ENCODE measurements around the gene SPDYE2B.
A peak's percentile ranks its signal among the peaks of the same experiment; 100 is the strongest.
"Not testable (repeated sequence)": the region's sequence is repeated elsewhere in the genome, so short reads cannot be mapped to it uniquely, and the experiment has no call there.

Gene SPDYE2B

GRCh38 chr7:102671166-102671955 lies 21.2 kb downstream of the SPDYE2B start, which contains the start of gene POLR2J2:
Gene POLR2J2, minus strand, starts transcription at chr7:102671663. Its CDS starts 62 bp downstream, at chr7:102671601.
- H3K4me1 ChIP-seq (ENCODE audit: insufficient read depth, low read length); H2AFZ ChIP-seq (ENCODE audit: low read depth, low read length); H3K9me3 ChIP-seq (ENCODE audit: low read length); H3K27me3 ChIP-seq (ENCODE audit: insufficient read depth, low read length); H3K36me3 ChIP-seq (ENCODE audit: insufficient read depth, low read length): not testable (repeated sequence)
- H3K4me3 ChIP-seq (ENCODE audit: low read length) = peak within 1 kb of the TSS; percentile 51

GRCh38 chr7:102671956-102672307 lies 21.8 kb downstream of the SPDYE2B start:
- not testable (repeated sequence) for H3K27me3 ChIP-seq (ENCODE audit: insufficient read depth, low read length); H3K9me3 ChIP-seq (ENCODE audit: low read length); H2AFZ ChIP-seq (ENCODE audit: low read depth, low read length); H3K4me3 ChIP-seq (ENCODE audit: low read length); H3K36me3 ChIP-seq (ENCODE audit: insufficient read depth, low read length); H3K4me1 ChIP-seq (ENCODE audit: insufficient read depth, low read length)

GRCh38 chr7:102673447-102674067 lies 23.4 kb downstream of the SPDYE2B start:
- not testable (repeated sequence) for H3K27me3 ChIP-seq (ENCODE audit: insufficient read depth, low read length); H3K4me1 ChIP-seq (ENCODE audit: insufficient read depth, low read length); H3K4me3 ChIP-seq (ENCODE audit: low read length); H3K9me3 ChIP-seq (ENCODE audit: low read length); H2AFZ ChIP-seq (ENCODE audit: low read depth, low read length); H3K36me3 ChIP-seq (ENCODE audit: insufficient read depth, low read length)

GRCh38 chr7:102675545-102675944 lies 25.4 kb downstream of the SPDYE2B start:
- not testable (repeated sequence) for H3K27me3 ChIP-seq (ENCODE audit: insufficient read depth, low read length); H3K4me1 ChIP-seq (ENCODE audit: insufficient read depth, low read length); H3K36me3 ChIP-seq (ENCODE audit: insufficient read depth, low read length); H3K9me3 ChIP-seq (ENCODE audit: low read length); H2AFZ ChIP-seq (ENCODE audit: low read depth, low read length); H3K4me3 ChIP-seq (ENCODE audit: low read length)

- H3K4me1 ChIP-seq (ENCODE audit: insufficient read depth, low read length); H2AFZ ChIP-seq (ENCODE audit: low read depth, low read length); H3K27me3 ChIP-seq (ENCODE audit: insufficient read depth, low read length); H3K36me3 ChIP-seq (ENCODE audit: insufficient read depth, low read length); H3K9me3 ChIP-seq (ENCODE audit: low read length); H3K4me3 ChIP-seq (ENCODE audit: low read length): not testable (repeated sequence)
These were observed 30.7 kb downstream of the SPDYE2B start for GRCh38 chr7:102680780-102681179.

GRCh38 chr7:102682560-102682959 lies 32.4 kb downstream of the SPDYE2B start:
- H2AFZ ChIP-seq (ENCODE audit: low read depth, low read length); H3K4me1 ChIP-seq (ENCODE audit: insufficient read depth, low read length); H3K4me3 ChIP-seq (ENCODE audit: low read length); H3K36me3 ChIP-seq (ENCODE audit: insufficient read depth, low read length); H3K27me3 ChIP-seq (ENCODE audit: insufficient read depth, low read length); H3K9me3 ChIP-seq (ENCODE audit: low read length): not testable (repeated sequence)

- not testable (repeated sequence) for H3K27me3 ChIP-seq (ENCODE audit: insufficient read depth, low read length); H3K4me1 ChIP-seq (ENCODE audit: insufficient read depth, low read length); H2AFZ ChIP-seq (ENCODE audit: low read depth, low read length); H3K4me3 ChIP-seq (ENCODE audit: low read length); H3K9me3 ChIP-seq (ENCODE audit: low read length); H3K36me3 ChIP-seq (ENCODE audit: insufficient read depth, low read length)
These were observed 38.3 kb downstream of the SPDYE2B start for GRCh38 chr7:102688299-102689036.

- H3K27me3 ChIP-seq (ENCODE audit: insufficient read depth, low read length); H3K4me3 ChIP-seq (ENCODE audit: low read length); H3K9me3 ChIP-seq (ENCODE audit: low read length); H3K4me1 ChIP-seq (ENCODE audit: insufficient read depth, low read length); H3K36me3 ChIP-seq (ENCODE audit: insufficient read depth, low read length); H2AFZ ChIP-seq (ENCODE audit: low read depth, low read length): not testable (repeated sequence)
These were observed 39.5 kb downstream of the SPDYE2B start for GRCh38 chr7:102689436-102690282.

GRCh38 chr7:102690602-102691001 lies 40.5 kb downstream of the SPDYE2B start:
- not testable (repeated sequence) for H3K4me3 ChIP-seq (ENCODE audit: low read length); H2AFZ ChIP-seq (ENCODE audit: low read depth, low read length); H3K27me3 ChIP-seq (ENCODE audit: insufficient read depth, low read length); H3K9me3 ChIP-seq (ENCODE audit: low read length); H3K36me3 ChIP-seq (ENCODE audit: insufficient read depth, low read length); H3K4me1 ChIP-seq (ENCODE audit: insufficient read depth, low read length)

- H3K9me3 ChIP-seq (ENCODE audit: low read length); H3K4me3 ChIP-seq (ENCODE audit: low read length); H2AFZ ChIP-seq (ENCODE audit: low read depth, low read length); H3K36me3 ChIP-seq (ENCODE audit: insufficient read depth, low read length); H3K4me1 ChIP-seq (ENCODE audit: insufficient read depth, low read length); H3K27me3 ChIP-seq (ENCODE audit: insufficient read depth, low read length): not testable (repeated sequence)
These were observed 43.9 kb downstream of the SPDYE2B start for GRCh38 chr7:102694008-102694407.

- not testable (repeated sequence) for H3K9me3 ChIP-seq (ENCODE audit: low read length); H3K4me1 ChIP-seq (ENCODE audit: insufficient read depth, low read length); H2AFZ ChIP-seq (ENCODE audit: low read depth, low read length); H3K4me3 ChIP-seq (ENCODE audit: low read length); H3K36me3 ChIP-seq (ENCODE audit: insufficient read depth, low read length); H3K27me3 ChIP-seq (ENCODE audit: insufficient read depth, low read length)
These were observed 45.0 kb downstream of the SPDYE2B start for GRCh38 chr7:102695033-102695552.

- H3K36me3 ChIP-seq (ENCODE audit: insufficient read depth, low read length); H3K4me3 ChIP-seq (ENCODE audit: low read length); H3K27me3 ChIP-seq (ENCODE audit: insufficient read depth, low read length); H3K4me1 ChIP-seq (ENCODE audit: insufficient read depth, low read length); H2AFZ ChIP-seq (ENCODE audit: low read depth, low read length); H3K9me3 ChIP-seq (ENCODE audit: low read length): not testable (repeated sequence)
These were observed 45.9 kb downstream of the SPDYE2B start for GRCh38 chr7:102696009-102696408.
